ENCODE data around the gene PPM1D.

Gene PPM1D

GRCh38 chr17:60675997-60676396, 76.0 kb downstream of the PPM1D start:
- TF ChIP-seq CTCF (IDR thresholded peaks at IDR 0.05; ENCODE audit: low read depth, low read length), result no peak
- H3K4me3 ChIP-seq (ENCODE audit: low read depth, low read length), result no peak overlapping the region

DNA sequence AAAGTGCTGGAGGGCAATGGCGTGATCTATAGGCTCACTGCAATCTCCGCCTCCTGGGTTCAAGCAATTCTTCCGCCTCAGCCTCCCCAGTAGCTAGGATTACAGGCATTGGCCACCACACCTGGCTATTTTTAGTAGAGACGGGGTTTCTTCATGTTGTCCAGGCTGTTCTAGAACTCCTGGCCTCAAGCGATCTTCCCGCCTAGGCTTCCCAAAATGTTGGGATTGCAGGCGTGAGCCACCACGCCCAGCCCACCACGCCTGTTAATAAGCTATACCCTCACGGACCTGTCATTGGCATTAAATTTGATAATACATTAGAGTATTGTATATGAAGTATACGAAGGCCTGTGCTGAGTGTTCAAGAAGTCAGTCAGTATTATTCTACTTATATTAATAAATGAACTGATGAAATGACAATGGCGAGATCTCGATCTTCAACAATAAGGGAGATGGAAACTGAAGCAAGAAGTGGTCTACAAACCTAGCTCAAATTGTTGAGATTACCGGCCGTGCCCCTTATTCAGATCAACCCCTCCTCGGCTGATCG, 76.8 kb downstream of the PPM1D start:
- TF ChIP-seq CTCF (IDR thresholded peaks at IDR 0.05; ENCODE audit: low read depth, low read length), result no peak
- H3K4me3 ChIP-seq (ENCODE audit: low read depth, low read length), result peak overlapping the region; percentile 73

DNA sequence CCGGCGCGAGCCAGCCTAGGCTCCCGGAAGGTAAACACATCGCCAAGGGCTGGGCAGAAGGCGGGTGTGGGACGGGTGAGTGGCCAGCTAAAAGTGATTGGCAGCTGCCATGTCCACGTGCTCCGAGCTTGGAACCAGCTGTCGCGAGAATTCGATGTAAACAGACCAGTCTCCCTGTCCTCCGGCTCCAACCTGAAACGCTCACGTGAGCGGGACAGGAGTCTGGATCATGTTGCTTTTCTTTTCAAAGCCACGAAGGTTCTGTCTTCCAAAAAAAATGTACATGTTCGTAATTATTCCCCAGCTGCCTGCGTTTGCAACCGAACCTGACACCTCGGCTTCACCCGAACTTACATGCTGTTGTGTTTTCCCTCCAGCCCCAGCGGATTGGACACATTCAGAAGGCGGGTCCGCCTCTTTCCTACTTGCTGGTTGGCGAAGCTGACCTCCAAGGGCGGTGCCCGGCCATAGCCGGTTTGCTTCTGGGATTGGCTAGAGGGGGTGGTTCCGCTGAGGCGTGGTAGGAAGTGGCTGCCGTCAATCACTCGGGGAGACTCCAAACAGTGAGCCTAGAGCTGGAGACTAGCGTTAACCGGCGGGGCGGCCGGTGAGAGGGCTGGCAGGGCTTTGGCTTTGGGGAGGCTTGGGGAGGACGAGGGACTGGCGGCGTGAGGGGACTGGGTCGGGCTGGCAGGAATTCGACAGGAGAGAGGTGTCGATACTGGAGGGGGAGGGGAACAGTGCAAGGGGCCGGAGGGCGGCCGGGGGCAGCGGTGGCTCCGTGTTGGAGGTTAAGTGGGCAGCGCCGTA, 77.5 kb downstream of the PPM1D start, which contains the start of gene BCAS3:
BCAS3 (plus strand) TSS at position 544 of the 810 bp plus-strand sequence.
- no peak for TF ChIP-seq CTCF (IDR thresholded peaks at IDR 0.05; ENCODE audit: low read depth, low read length)

DNA sequence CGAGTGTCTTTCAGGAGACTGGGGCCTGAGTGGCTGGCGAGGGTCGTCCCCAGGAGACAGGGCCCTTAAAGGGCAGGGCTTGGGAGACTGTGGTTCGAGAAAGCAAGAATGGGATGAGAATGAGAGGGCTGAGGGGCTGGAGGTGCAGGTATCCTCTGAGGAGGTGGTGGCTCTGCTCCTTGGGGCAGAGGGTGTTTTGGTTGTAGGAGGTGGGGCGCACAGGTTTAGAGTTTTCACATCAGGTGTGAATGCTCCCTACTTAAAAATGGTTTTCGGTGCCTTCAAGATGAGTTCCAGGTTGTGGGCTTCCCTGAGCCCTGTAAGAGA, 78.1 kb downstream of the PPM1D start:
- H3K4me3 ChIP-seq (ENCODE audit: low read depth, low read length), result peak overlapping the region; percentile 73
- no peak for TF ChIP-seq CTCF (IDR thresholded peaks at IDR 0.05; ENCODE audit: low read depth, low read length)

More for the DNA sequence above, 77.5 kb downstream of the PPM1D start, which contains the start of gene BCAS3:
- H3K4me3 ChIP-seq (ENCODE audit: low read depth, low read length), result peak within 1 kb of the TSS; percentile 73

DNA sequence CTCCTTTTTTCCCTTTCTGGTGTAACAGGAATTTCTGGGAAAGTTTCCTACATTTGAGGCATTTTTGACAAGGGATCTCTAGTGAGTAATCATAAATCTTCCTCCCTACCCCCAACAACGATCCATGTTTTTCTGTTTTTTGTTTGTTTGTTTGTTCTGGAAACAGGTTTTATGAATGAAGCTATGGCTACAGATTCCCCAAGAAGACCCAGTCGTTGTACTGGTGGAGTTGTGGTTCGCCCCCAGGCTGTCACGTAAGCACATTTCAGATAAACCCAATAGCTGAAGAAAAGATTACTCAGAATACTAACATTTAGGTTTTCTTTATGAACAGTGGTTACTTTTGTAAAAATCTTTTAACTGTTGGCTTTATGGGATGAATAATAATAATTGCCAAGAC, 79.3 kb downstream of the PPM1D start:
- H3K4me3 ChIP-seq (ENCODE audit: low read depth, low read length), result no peak overlapping the region
- no peak for TF ChIP-seq CTCF (IDR thresholded peaks at IDR 0.05; ENCODE audit: low read depth, low read length)

DNA sequence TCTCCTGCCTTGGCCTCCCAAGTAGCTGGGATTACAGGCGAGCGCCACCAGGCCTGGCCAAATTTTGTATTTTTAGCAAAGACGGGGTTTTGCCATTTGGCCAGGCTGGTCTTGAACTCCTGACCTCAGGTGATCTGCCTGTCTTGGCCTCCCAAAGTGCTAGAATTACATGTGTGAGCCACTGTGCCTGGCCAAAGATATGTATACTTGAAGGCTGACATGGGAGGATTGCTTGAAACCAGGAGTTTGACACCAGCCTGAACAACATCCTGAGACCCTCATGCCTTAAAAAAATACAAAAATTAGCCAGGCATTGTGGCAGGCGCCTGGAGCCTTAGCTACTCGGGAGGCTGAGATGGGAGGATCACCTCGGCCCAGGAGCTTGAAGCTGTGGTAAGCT, 80.8 kb downstream of the PPM1D start:
- H3K4me3 ChIP-seq (ENCODE audit: low read depth, low read length), result no peak overlapping the region
- TF ChIP-seq CTCF (IDR thresholded peaks at IDR 0.05; ENCODE audit: low read depth, low read length), result no peak

DNA sequence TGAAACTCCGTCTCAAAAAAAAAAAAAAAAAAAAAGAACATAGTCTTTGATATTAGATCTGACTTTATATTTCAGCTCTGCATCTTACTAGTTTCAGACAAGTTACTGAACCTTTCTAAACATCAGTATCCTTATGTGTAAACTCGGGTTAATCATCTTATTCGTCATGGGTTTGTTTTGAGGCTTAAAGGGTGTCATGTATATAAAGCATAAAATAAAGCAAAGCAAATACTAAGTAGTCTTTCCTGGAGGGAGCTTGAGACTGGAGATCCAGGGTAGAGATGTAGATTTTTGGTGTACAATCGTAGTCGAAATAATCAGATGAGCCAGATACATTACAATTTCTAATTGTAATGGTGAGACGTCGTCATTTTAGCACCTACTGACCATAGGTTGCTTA, 85.4 kb downstream of the PPM1D start:
- no peak overlapping the region for H3K4me3 ChIP-seq (ENCODE audit: low read depth, low read length)
- TF ChIP-seq CTCF (IDR thresholded peaks at IDR 0.05; ENCODE audit: low read depth, low read length), result no peak

Measured in WI38 (cell line).